Activated CD4-positive, alpha-beta T cell treated with anti-CD3 and anti-CD28 coated beads, Interleukin-2, amount 50 U/mL, for 1 hour (primary cell): ENCODE data around the gene CPN2.

ENCODE experiments used
- DNase-seq: peaks from one replicate; pipeline ENCODE4 v3.0.0-alpha.2; 2020

Gene CPN2

GRCh38 chr3:194379651-194380050 is 28.5 kb upstream of the CPN2 start:
- DNase-seq = no peak

- DNase-seq = no peak
Observed at GRCh38 chr3:194379231-194379630, 28.1 kb upstream of the CPN2 start.

- DNase-seq = no peak
Observed at GRCh38 chr3:194377708-194378107, 26.6 kb upstream of the CPN2 start.

GRCh38 chr3:194376241-194376560 is 25.1 kb upstream of the CPN2 start:
- no peak for DNase-seq

GRCh38 chr3:194375473-194376240 is 24.5 kb upstream of the CPN2 start:
- no peak for DNase-seq

- DNase-seq = no peak
Observed at GRCh38 chr3:194374935-194375334, 23.8 kb upstream of the CPN2 start.

GRCh38 chr3:194373899-194374298 is 22.8 kb upstream of the CPN2 start:
- DNase-seq = no peak

GRCh38 chr3:194373028-194373427 is 21.9 kb upstream of the CPN2 start:
- DNase-seq = no peak

GRCh38 chr3:194370753-194371152 is 19.6 kb upstream of the CPN2 start:
- DNase-seq = no peak

GRCh38 chr3:194369522-194370279 is 18.6 kb upstream of the CPN2 start, which contains the start of gene LRRC15:
TSS of gene LRRC15 (minus strand) at chr3:194369743. CDS start at chr3:194361043, 8,700 bp downstream.
- no peak for DNase-seq

GRCh38 chr3:194368918-194369317 is 17.8 kb upstream of the CPN2 start:
- no peak for DNase-seq

- DNase-seq = no peak
Observed at GRCh38 chr3:194367992-194368841, 17.1 kb upstream of the CPN2 start.

GRCh38 chr3:194365978-194366490 is 14.9 kb upstream of the CPN2 start:
- DNase-seq = no peak

GRCh38 chr3:194365526-194365925 is 14.4 kb upstream of the CPN2 start:
- no peak for DNase-seq

- DNase-seq = no peak
Observed at GRCh38 chr3:194364652-194365434, 13.7 kb upstream of the CPN2 start.

GRCh38 chr3:194364314-194364651 is 13.2 kb upstream of the CPN2 start:
- DNase-seq = no peak

- no peak for DNase-seq
Observed at GRCh38 chr3:194360568-194360967, 9.4 kb upstream of the CPN2 start.

- DNase-seq = no peak
Observed at GRCh38 chr3:194357681-194358080, 6.6 kb upstream of the CPN2 start.

- no peak for DNase-seq
Observed at GRCh38 chr3:194355379-194355778, 4.3 kb upstream of the CPN2 start.

- DNase-seq = no peak
Observed at GRCh38 chr3:194354315-194354714, 3.2 kb upstream of the CPN2 start.

- no peak for DNase-seq
Observed at GRCh38 chr3:194352667-194353246, 1.6 kb upstream of the CPN2 start.

GRCh38 chr3:194351952-194352536 is 916 bp upstream of the CPN2 start:
- DNase-seq = no peak
